Keratinocyte (primary cell): ENCODE results near the gene GCNT2. TPM values are rescaled to one million over a fixed set of nuclear protein-coding genes. Genes with fewer than 3 reads are reported as not detected.
"Not testable (repeated sequence)": the region's sequence is repeated elsewhere in the genome, so short reads cannot be mapped to it uniquely, and the experiment has no call there.

ENCODE experiments used
- DNase-seq: peaks from one replicate; pipeline ENCODE4 v3.0.0-alpha.2; 2011; ENCODE audit warnings: low read depth, missing footprints, low spot score
- FAIRE-seq: peaks from 2 replicates; lab custom pipeline; 2011; peaks lifted over from hg19 to GRCh38; lab: Jason Lieb, UNC
- H2AFZ ChIP-seq: 2 replicates; pipeline ENCODE4 v1.6.0; 2012; ENCODE audit warnings: low read length, control low read depth, inconsistent platforms; ENCODE audit not compliant: control insufficient read depth
- H3K27ac ChIP-seq: 2 replicates; pipeline ENCODE4 v1.5.1; 2011; ENCODE audit warnings: low read length; ENCODE audit not compliant: control insufficient read depth, insufficient read depth
- H3K27me3 ChIP-seq: 3 replicates; pipeline ENCODE4 v1.6.0; 2011; ENCODE audit warnings: low read length; ENCODE audit not compliant: control insufficient read depth, insufficient read depth; ENCODE audit errors: extremely low read depth
- H3K36me3 ChIP-seq, 2 experiments: 2 replicates in 1 of 2; 3 replicates in 1 of 2; pipeline ENCODE4 v1.5.1; 2011; ENCODE audit warnings: low read length in 2 of 2, mild to moderate bottlenecking in 1 of 2; ENCODE audit not compliant: control insufficient read depth in 2 of 2, insufficient read depth in 2 of 2; ENCODE audit errors: extremely low read depth in 1 of 2
- H3K4me1 ChIP-seq: 3 replicates; pipeline ENCODE4 v1.5.1; 2011; ENCODE audit warnings: low read length; ENCODE audit not compliant: control insufficient read depth, insufficient read depth; ENCODE audit errors: extremely low read depth
- H3K4me2 ChIP-seq: 3 replicates; pipeline ENCODE4 v1.6.0; 2011; ENCODE audit warnings: low read depth, low read length; ENCODE audit not compliant: control insufficient read depth, insufficient read depth; ENCODE audit errors: extremely low read depth
- H3K4me3 ChIP-seq, 3 experiments: fragments of 200-600 bp in 1 of 3; sonication (generic) in 1 of 3; 2 replicates in 2 of 3; 3 replicates in 1 of 3; pipeline ENCODE4 v1.5.1; 2011 to 2016; ENCODE audit warnings: low read length in 3 of 3, mild to moderate bottlenecking in 3 of 3, control low read depth in 2 of 3, inconsistent platforms in 1 of 3, low read depth in 1 of 3, mixed read lengths in 1 of 3, mixed run types in 1 of 3, moderate library complexity in 1 of 3; ENCODE audit not compliant: control insufficient read depth in 2 of 3, insufficient read depth in 2 of 3; ENCODE audit errors: extremely low read depth in 1 of 3
- H3K79me2 ChIP-seq: 2 replicates; pipeline ENCODE4 v1.6.0; 2012; ENCODE audit warnings: low read length; ENCODE audit not compliant: control insufficient read depth, insufficient read depth
- H3K9ac ChIP-seq: 3 replicates; pipeline ENCODE4 v1.6.0; 2011; ENCODE audit warnings: low read length; ENCODE audit not compliant: control insufficient read depth, insufficient read depth; ENCODE audit errors: extremely low read depth
- H3K9me1 ChIP-seq: 3 replicates; pipeline ENCODE4 v1.6.0; 2011; ENCODE audit warnings: low read length; ENCODE audit not compliant: control insufficient read depth, insufficient read depth; ENCODE audit errors: extremely low read depth
- H3K9me3 ChIP-seq: 2 replicates; pipeline ENCODE4 v1.5.1; 2012; ENCODE audit warnings: low read depth, low read length; ENCODE audit not compliant: control insufficient read depth
- H4K20me1 ChIP-seq: 3 replicates; pipeline ENCODE4 v1.6.0; 2011; ENCODE audit warnings: low read length; ENCODE audit not compliant: control insufficient read depth, insufficient read depth; ENCODE audit errors: extremely low read depth
- EZH2 ChIP-seq: IDR thresholded peaks from one replicate; pipeline ENCODE4 v1.6.1; 2012; ENCODE audit warnings: inconsistent platforms, mild to moderate bottlenecking, low read length, moderate library complexity
- dilution Hi-C: fragments of 300-500 bp; cut with MboI; formaldehyde crosslinking; loops from one replicate; pipeline ENCODE4 v1.7.0; 2020; ENCODE audit warnings: low sequenced_read_pairs; ENCODE audit not compliant: extremely low pct_ligation_motif_present
- polyA plus RNA-seq, 5 experiments: library from polyadenylated mRNA; depleted of rRNA in 3 of 5; stranded (reverse) in 3 of 5; stranded (forward) in 1 of 5; unstranded in 1 of 5; fragments of >200 nt; gene quantifications; 1 replicate in 1 of 5; 2 replicates in 3 of 5; 3 replicates in 1 of 5; pipeline versions ENCODE4 v1.2.1 to v1.2.3, GENCODE V29; 2011 to 2012; ENCODE audit warnings: missing spikeins in 2 of 5, low read depth in 1 of 5, low replicate concordance in 1 of 5
- TF ChIP-seq, protein P1 (sequence below), 3 experiments: IDR thresholded peaks in 1 of 3; conservative IDR thresholded peaks in 1 of 3; optimal IDR thresholded peaks in 1 of 3; 2 replicates in 2 of 3; 3 replicates in 1 of 3; pipeline versions ENCODE3 to v1.5.1; 2011; ENCODE audit warnings: low read length in 3 of 3, mild to moderate bottlenecking in 3 of 3, moderate library complexity in 2 of 3, control low read depth in 1 of 3, inconsistent platforms in 1 of 3; ENCODE audit not compliant: insufficient read depth in 2 of 3; ENCODE audit errors: extremely low read depth in 1 of 3

Gene GCNT2
- polyA plus RNA-seq, 1 donor (not counting 4 experiments of a cell fraction or from before 2014, with no cell fraction given): 7.3 TPM

DNA sequence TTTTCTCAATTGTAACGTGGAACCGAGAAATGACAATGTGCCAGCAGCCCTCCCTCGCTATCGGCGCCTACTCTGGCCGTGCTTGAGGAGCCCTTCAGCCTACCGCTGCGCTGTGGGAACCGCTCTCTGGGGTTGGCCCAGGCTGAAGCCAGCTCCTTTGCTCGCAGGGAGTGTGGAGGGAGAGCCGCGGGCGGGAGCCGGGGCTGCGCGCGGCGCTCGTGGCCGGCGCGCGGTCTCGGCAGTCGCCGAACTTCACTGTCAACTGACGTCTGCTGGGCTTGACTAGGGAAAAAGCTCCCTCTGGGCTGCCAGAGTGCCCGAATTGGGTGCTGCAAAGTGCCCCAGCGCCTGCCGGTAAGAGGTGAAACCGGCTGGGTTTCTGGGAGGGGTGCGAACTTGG is 29.7 kb upstream of the GCNT2 start:
- TF ChIP-seq, protein P1, sequence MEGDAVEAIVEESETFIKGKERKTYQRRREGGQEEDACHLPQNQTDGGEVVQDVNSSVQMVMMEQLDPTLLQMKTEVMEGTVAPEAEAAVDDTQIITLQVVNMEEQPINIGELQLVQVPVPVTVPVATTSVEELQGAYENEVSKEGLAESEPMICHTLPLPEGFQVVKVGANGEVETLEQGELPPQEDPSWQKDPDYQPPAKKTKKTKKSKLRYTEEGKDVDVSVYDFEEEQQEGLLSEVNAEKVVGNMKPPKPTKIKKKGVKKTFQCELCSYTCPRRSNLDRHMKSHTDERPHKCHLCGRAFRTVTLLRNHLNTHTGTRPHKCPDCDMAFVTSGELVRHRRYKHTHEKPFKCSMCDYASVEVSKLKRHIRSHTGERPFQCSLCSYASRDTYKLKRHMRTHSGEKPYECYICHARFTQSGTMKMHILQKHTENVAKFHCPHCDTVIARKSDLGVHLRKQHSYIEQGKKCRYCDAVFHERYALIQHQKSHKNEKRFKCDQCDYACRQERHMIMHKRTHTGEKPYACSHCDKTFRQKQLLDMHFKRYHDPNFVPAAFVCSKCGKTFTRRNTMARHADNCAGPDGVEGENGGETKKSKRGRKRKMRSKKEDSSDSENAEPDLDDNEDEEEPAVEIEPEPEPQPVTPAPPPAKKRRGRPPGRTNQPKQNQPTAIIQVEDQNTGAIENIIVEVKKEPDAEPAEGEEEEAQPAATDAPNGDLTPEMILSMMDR (optimal IDR thresholded peaks at IDR 0.05 in 1 of 3, IDR thresholded peaks at IDR 0.05 in 1 of 3, conservative IDR thresholded peaks at IDR 0.05 in 1 of 3; ENCODE audit: extremely low read depth in 1 of 3, insufficient read depth in 2 of 3, low read length in 3 of 3): no peak
- TF ChIP-seq EZH2: no peak
- Histone ChIP-seq H3K4me1 (no peaks in the 10 kb centered on the region), H3K9me1 (no peaks in the 10 kb centered on the region), H2AFZ (no peak overlapping the region), H3K27ac (no peak overlapping the region), H3K9me3 (no peaks in the 10 kb centered on the region), H3K9ac (no peak overlapping the region), H3K79me2 (no peaks in the 10 kb centered on the region), H3K4me2 (no peak overlapping the region), H3K27me3 (peaks cover 3% of the 10 kb centered on the region), H4K20me1 (no peaks in the 10 kb centered on the region), H3K4me3 (no peak overlapping the region), H3K36me3 (no peaks in the 10 kb centered on the region)
- dilution Hi-C loops: no loop called here
- FAIRE-seq (no peak), DNase-seq (no peak)

DNA sequence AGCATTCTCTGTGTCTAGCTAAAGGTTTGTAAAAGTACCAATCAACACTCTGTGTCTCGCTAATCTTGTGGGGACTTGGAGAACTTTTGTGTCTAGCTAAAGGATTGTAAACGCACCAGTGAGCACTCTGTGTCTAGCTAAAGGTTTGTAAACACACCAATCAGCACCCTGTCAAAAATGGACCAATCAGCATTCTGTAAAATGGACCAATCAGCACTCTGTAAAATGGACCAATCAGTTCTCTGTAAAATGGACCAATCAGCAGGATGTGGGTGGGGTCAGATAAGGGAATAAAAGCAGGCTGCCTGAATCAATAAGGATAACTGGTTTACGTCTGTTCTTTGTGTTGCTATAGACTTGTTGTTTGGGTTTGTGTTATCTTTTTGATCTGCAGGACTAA is 29.2 kb upstream of the GCNT2 start:
- H3K9me3 ChIP-seq, H3K9me1 ChIP-seq, H3K9ac ChIP-seq, H4K20me1 ChIP-seq, H3K4me3 ChIP-seq, H3K4me1 ChIP-seq, H3K27ac ChIP-seq, dilution Hi-C loops, H3K79me2 ChIP-seq, H3K27me3 ChIP-seq, H2AFZ ChIP-seq, H3K4me2 ChIP-seq, H3K36me3 ChIP-seq, DNase-seq, FAIRE-seq: not testable (repeated sequence)

DNA sequence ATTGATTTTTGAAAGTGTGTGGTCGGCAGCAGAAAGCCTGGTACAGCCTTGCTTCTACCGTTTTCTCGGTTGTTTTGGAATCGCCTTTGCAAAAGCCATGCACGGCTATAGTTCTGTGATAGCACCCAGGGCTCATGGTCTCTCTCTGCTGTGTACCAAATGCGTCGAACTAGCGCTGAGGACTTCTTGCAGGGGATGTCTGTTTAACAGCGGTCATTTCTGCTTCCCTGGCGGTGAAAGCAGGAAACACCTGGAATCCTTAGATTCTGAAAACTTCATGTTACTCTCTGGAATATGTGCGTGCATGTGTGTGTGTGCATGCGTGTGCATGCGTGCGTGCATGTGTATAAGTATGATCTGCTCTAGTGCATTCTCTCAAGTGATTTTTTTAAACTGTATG is 26.1 kb upstream of the GCNT2 start:
- no peaks in the 10 kb centered on the region for H3K4me1 ChIP-seq
- no peaks in the 10 kb centered on the region for H3K79me2 ChIP-seq
- DNase-seq (no peak), FAIRE-seq (no peak)
- no peaks in the 10 kb centered on the region for H3K27me3 ChIP-seq
- no peak overlapping the region for H2AFZ ChIP-seq
- no peak overlapping the region for H3K4me2 ChIP-seq
- H4K20me1 ChIP-seq: no peaks in the 10 kb centered on the region
- no peaks in the 10 kb centered on the region for H3K36me3 ChIP-seq
- H3K27ac ChIP-seq: no peak overlapping the region
- no peaks in the 10 kb centered on the region for H3K9me3 ChIP-seq
- TF ChIP-seq EZH2: no peak
- TF ChIP-seq, protein P1 (optimal IDR thresholded peaks at IDR 0.05 in 1 of 3, IDR thresholded peaks at IDR 0.05 in 1 of 3, conservative IDR thresholded peaks at IDR 0.05 in 1 of 3; ENCODE audit: extremely low read depth in 1 of 3, insufficient read depth in 2 of 3, low read length in 3 of 3): no peak
- no peak overlapping the region for H3K4me3 ChIP-seq
- dilution Hi-C loops: no loop called here
- no peaks in the 10 kb centered on the region for H3K9me1 ChIP-seq
- no peak overlapping the region for H3K9ac ChIP-seq
